ENCODE measurements around the gene HELLS.
"Not testable (repeated sequence)": the region's sequence is repeated elsewhere in the genome, so short reads cannot be mapped to it uniquely, and the experiment has no call there.

HELLS gene

GRCh38 chr10:94545391-94546048, at the start of gene HELLS:
Gene HELLS (plus strand): TSS chr10:94545788. CDS start chr10:94545922, 134 bp downstream.
- peak; percentile 56 for DNase-seq

GRCh38 chr10:94496010-94496409, 49.6 kb upstream of the HELLS start:
- no peak for DNase-seq

GRCh38 chr10:94496646-94497045, 48.9 kb upstream of the HELLS start:
- no peak for DNase-seq

- no peak for DNase-seq
Measured at GRCh38 chr10:94500063-94500462, 45.5 kb upstream of the HELLS start.

GRCh38 chr10:94521276-94522250, 24.0 kb upstream of the HELLS start:
- DNase-seq: no peak

- DNase-seq: no peak
Measured at GRCh38 chr10:94524146-94524545, 21.4 kb upstream of the HELLS start.

GRCh38 chr10:94524711-94525110, 20.9 kb upstream of the HELLS start:
- no peak for DNase-seq

- DNase-seq: not testable (repeated sequence)
Measured at GRCh38 chr10:94531550-94531949, 14.0 kb upstream of the HELLS start.

GRCh38 chr10:94533027-94533426, 12.6 kb upstream of the HELLS start:
- no peak for DNase-seq

GRCh38 chr10:94542282-94542681, 3.3 kb upstream of the HELLS start:
- not testable (repeated sequence) for DNase-seq

GRCh38 chr10:94546049-94546900, 687 bp downstream of the HELLS start:
- no peak for DNase-seq

GRCh38 chr10:94546901-94547185, 1.3 kb downstream of the HELLS start:
- DNase-seq: no peak

GRCh38 chr10:94549221-94549620, 3.6 kb downstream of the HELLS start:
- no peak for DNase-seq

- DNase-seq: not testable (repeated sequence)
Measured at GRCh38 chr10:94567714-94568307, 22.2 kb downstream of the HELLS start.

GRCh38 chr10:94571081-94571480, 25.5 kb downstream of the HELLS start:
- DNase-seq: no peak

- DNase-seq: no peak
Measured at GRCh38 chr10:94571528-94571927, 25.9 kb downstream of the HELLS start.

- DNase-seq: no peak
Measured at GRCh38 chr10:94578790-94579189, 33.2 kb downstream of the HELLS start.

- DNase-seq: no peak
Measured at GRCh38 chr10:94583124-94583523, 37.5 kb downstream of the HELLS start.

- no peak for DNase-seq
Measured at GRCh38 chr10:94591461-94592205, 46.0 kb downstream of the HELLS start.

- no peak for DNase-seq
Measured at GRCh38 chr10:94602729-94603515, 57.3 kb downstream of the HELLS start.

- no peak for DNase-seq
Measured at GRCh38 chr10:94607111-94607510, 61.5 kb downstream of the HELLS start.

All from activated CD4-positive, alpha-beta T cell treated with anti-CD3 and anti-CD28 coated beads, Interleukin-2, amount 50 U/mL, for 1 hour (primary cell).